DOHH2 (cell line): Measurements from ENCODE around the gene AGXT.

Experiments
- EZH2phosphoT487 ChIP-seq: fragments of 200-600 bp; sonication (generic); IDR thresholded peaks from 2 replicates; pipeline ENCODE4 v1.6.1; 2017; ENCODE audit warnings: borderline replicate concordance, mild to moderate bottlenecking, antibody characterized with exemption, low read length, moderate library complexity, mixed read lengths
- TF ChIP-seq, protein P1 (sequence below): fragments of 200-600 bp; sonication (generic); IDR thresholded peaks from one replicate; pipeline ENCODE4 v1.5.1; 2014; ENCODE audit warnings: antibody characterized with exemption, mild to moderate bottlenecking, low read depth, low read length; ENCODE audit not compliant: poor library complexity, severe bottlenecking

DNA sequence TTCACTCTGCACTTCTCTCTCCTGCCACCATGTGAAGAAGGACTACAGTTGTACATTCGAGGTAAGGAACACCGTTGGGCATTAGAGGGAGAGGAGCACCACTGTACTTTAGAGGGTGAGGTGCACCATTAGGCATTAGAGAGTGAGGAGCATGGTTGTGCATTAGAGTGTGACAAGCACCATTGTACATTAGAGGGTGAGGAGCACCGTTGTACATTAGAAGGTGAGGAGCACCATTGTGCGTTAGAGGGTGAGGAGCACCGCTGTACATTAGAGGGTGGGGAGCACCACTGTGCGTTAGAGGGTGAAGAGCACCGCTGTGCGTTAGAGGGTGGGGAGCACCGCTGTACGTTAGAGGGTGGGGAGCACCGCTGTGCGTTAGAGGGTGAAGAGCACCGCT lies 20.8 kb upstream of the AGXT start:
- TF ChIP-seq, protein P1, sequence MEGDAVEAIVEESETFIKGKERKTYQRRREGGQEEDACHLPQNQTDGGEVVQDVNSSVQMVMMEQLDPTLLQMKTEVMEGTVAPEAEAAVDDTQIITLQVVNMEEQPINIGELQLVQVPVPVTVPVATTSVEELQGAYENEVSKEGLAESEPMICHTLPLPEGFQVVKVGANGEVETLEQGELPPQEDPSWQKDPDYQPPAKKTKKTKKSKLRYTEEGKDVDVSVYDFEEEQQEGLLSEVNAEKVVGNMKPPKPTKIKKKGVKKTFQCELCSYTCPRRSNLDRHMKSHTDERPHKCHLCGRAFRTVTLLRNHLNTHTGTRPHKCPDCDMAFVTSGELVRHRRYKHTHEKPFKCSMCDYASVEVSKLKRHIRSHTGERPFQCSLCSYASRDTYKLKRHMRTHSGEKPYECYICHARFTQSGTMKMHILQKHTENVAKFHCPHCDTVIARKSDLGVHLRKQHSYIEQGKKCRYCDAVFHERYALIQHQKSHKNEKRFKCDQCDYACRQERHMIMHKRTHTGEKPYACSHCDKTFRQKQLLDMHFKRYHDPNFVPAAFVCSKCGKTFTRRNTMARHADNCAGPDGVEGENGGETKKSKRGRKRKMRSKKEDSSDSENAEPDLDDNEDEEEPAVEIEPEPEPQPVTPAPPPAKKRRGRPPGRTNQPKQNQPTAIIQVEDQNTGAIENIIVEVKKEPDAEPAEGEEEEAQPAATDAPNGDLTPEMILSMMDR = no peak
- TF ChIP-seq EZH2phosphoT487 = no peak
